K562 (cell line): ENCODE data around the gene ANXA2. TPM values are rescaled to one million over a fixed set of nuclear protein-coding genes. Genes with fewer than 3 reads are reported as not detected.

Experiments
- ATAC-seq: fragments of 200-7000 bp; cut with Tn5 transposase; 3 replicates; pipeline ENCODE4 v1.9.1; 2020; ENCODE audit warnings: moderate library complexity
- BruUV-seq: library from RNA; stranded (reverse); fragments of 400-500 nt; replicated peaks from 2 replicates; lab custom pipeline; 2021; lab: Mats Ljungman, UMichigan
- CTCF ChIA-PET: fragments of 300-600 bp; formaldehyde crosslinking; extraction: SDS; loops from one replicate; lab custom pipeline; 2021; ENCODE audit warnings: low intra/inter-chr PET ratio; lab: Yijun Ruan, JAX
- POLR2A ChIA-PET: fragments of 300-600, 350-650 bp; sonication (Branson Sonifier 250); formaldehyde crosslinking; extraction: SDS; loops from one replicate; lab custom pipeline; 2021; ENCODE audit warnings: antibody characterized with exemption, inconsistent platforms; lab: Yijun Ruan, JAX
- DNase-seq, 4 experiments: peaks; one replicate each; pipeline versions ENCODE4 v3.0.0 to v3.0.0-alpha.2; 2011 to 2018; ENCODE audit warnings: low spot score in 3 of 4, mixed read lengths in 3 of 4; ENCODE audit errors: extremely low read depth in 1 of 4
- FAIRE-seq: peaks from 2 replicates; lab custom pipeline; 2011; peaks lifted over from hg19 to GRCh38; lab: Jason Lieb, UNC
- H2AFZ ChIP-seq: 2 replicates; pipeline ENCODE4 v1.6.0; 2011; ENCODE audit warnings: low read depth, low read length, control low read depth, inconsistent platforms
- H3K27ac ChIP-seq: fragments of 200-600 bp; 3 replicates; pipeline ENCODE4 v1.8.0; 2011; ENCODE audit warnings: low read depth, mild to moderate bottlenecking, control low read depth, inconsistent platforms, low read length, moderate library complexity, mixed read lengths; ENCODE audit errors: extremely low read depth
- H3K27me3 ChIP-seq, 2 experiments: fragments of 300-600 bp in 1 of 2; 2 replicates in 1 of 2; 3 replicates in 1 of 2; pipeline versions ENCODE4 v1.6.0 to v1.8.0; 2011; ENCODE audit warnings: inconsistent platforms in 2 of 2, low read length in 2 of 2, mild to moderate bottlenecking in 1 of 2, mixed read lengths in 1 of 2, moderate library complexity in 1 of 2; ENCODE audit not compliant: control insufficient read depth in 2 of 2, insufficient read depth in 2 of 2
- H3K36me3 ChIP-seq: fragments of 300-600 bp; 3 replicates; pipeline ENCODE4 v1.8.0; 2011; ENCODE audit warnings: mild to moderate bottlenecking, low read length, inconsistent platforms; ENCODE audit not compliant: control insufficient read depth, insufficient read depth
- H3K4me1 ChIP-seq, 2 experiments: fragments of 200-600 bp in 1 of 2; replicated peaks in 1 of 2; 2 replicates in 1 of 2; 3 replicates in 1 of 2; pipeline versions ENCODE4 v1.5.1 to v1.8.0; 2011; ENCODE audit warnings: inconsistent platforms in 2 of 2, low read length in 2 of 2, mild to moderate bottlenecking in 1 of 2, mixed read lengths in 1 of 2, moderate library complexity in 1 of 2; ENCODE audit not compliant: control insufficient read depth in 2 of 2, insufficient read depth in 2 of 2
- H3K4me2 ChIP-seq: 2 replicates; pipeline ENCODE4 v1.6.1; 2011; ENCODE audit warnings: low read length, control low read depth, inconsistent platforms, mixed read lengths; ENCODE audit not compliant: insufficient read depth
- H3K4me3 ChIP-seq: fragments of 200-600 bp; sonication (generic), shearing (Covaris generic); 2 replicates; pipeline ENCODE4 v1.5.1; 2016; ENCODE audit warnings: control low read depth, inconsistent platforms
- H3K79me2 ChIP-seq: fragments of 200-600 bp; 3 replicates; pipeline ENCODE4 v1.8.0; 2011; ENCODE audit warnings: low read length, inconsistent platforms; ENCODE audit not compliant: control insufficient read depth, insufficient read depth
- H3K9ac ChIP-seq, 2 experiments: 2 replicates each; pipeline versions ENCODE4 v1.6.0 to v1.6.1; 2011; ENCODE audit warnings: low read depth in 2 of 2, low read length in 2 of 2, control low read depth in 1 of 2, inconsistent platforms in 1 of 2, mild to moderate bottlenecking in 1 of 2, mixed read lengths in 1 of 2; ENCODE audit not compliant: insufficient read depth in 1 of 2
- H3K9me1 ChIP-seq: one replicate; pipeline ENCODE4 v1.6.0; 2011; ENCODE audit warnings: inconsistent platforms, mild to moderate bottlenecking, low read length, moderate library complexity; ENCODE audit not compliant: control insufficient read depth, insufficient read depth
- H3K9me3 ChIP-seq: replicated peaks from 2 replicates; pipeline ENCODE4 v1.5.1; 2011; ENCODE audit warnings: low read depth, low read length, inconsistent platforms; ENCODE audit not compliant: control insufficient read depth, insufficient read depth
- H4K20me1 ChIP-seq: replicated peaks from 2 replicates; pipeline ENCODE4 v1.6.1; 2011; ENCODE audit warnings: low read length, inconsistent platforms, mixed read lengths; ENCODE audit not compliant: control insufficient read depth, insufficient read depth
- CSDE1 ChIP-seq, 2 experiments: fragments of 450-650 bp; IDR thresholded peaks; 2 replicates each; pipeline ENCODE4 v1.6.1; 2016; ENCODE audit warnings: mild to moderate bottlenecking in 1 of 2
- DMBX1 ChIP-seq: fragments of 250-450 bp; sonication (Bioruptor Pico); IDR thresholded peaks from 2 replicates; pipeline ENCODE4 v1.8.0; 2022; ENCODE audit warnings: inconsistent platforms, mild to moderate bottlenecking, moderate library complexity, borderline replicate concordance
- EGR1 ChIP-seq: fragments of 450-650 bp; conservative IDR thresholded peaks from 2 replicates; pipeline ENCODE4 v1.6.1; 2017; ENCODE audit warnings: mild to moderate bottlenecking
- NFE2L1 ChIP-seq: fragments of 450-650 bp; IDR thresholded peaks from 2 replicates; pipeline ENCODE4 v1.6.1; 2016; ENCODE audit warnings: missing genetic modification characterization, low read depth, mild to moderate bottlenecking, missing compliant biosample characterization, moderate library complexity, borderline replicate concordance
- TBL1XR1 ChIP-seq, 2 experiments: IDR thresholded peaks; 2 replicates each; pipeline ENCODE4 v1.6.1; 2012; ENCODE audit warnings: improper control_type of control experiment in 2 of 2, low read length in 2 of 2, mild to moderate bottlenecking in 1 of 2
- TRIM24 ChIP-seq, 2 experiments: fragments of 450-650 bp; IDR thresholded peaks; 2 replicates each; pipeline ENCODE4 v1.6.1; 2016
- ZBTB17 ChIP-seq: fragments of 450-650 bp; formaldehyde crosslinking; IDR thresholded peaks from 2 replicates; pipeline ENCODE4 v1.4.0; 2020; ENCODE audit warnings: mild to moderate bottlenecking
- ZNF23 ChIP-seq: fragments of 250-450 bp; sonication (Bioruptor Pico); IDR thresholded peaks from 2 replicates; pipeline ENCODE4 v1.4.0; 2020; ENCODE audit warnings: mild to moderate bottlenecking
- ZNF695 ChIP-seq: fragments of 450-650 bp; formaldehyde crosslinking; IDR thresholded peaks from 2 replicates; pipeline ENCODE4 v1.4.0; 2020; ENCODE audit warnings: mild to moderate bottlenecking, moderate library complexity
- WGBS: fragments of 100-300 bp; shearing (Covaris generic); methylation state at CpG from one replicate; pipeline ENCODE4 v1.1.6; 2016; ENCODE audit warnings: low coverage, mixed read lengths; ENCODE audit not compliant: insufficient coverage; ENCODE audit errors: missing lambda C conversion rate; 5-methylcytosine and 5-hydroxymethylcytosine counted together
- in situ Hi-C: fragments of 300-500 bp; cut with MboI; formaldehyde crosslinking; loops from 4 replicates; pipeline ENCODE4 v1.15.0; 2018; ENCODE audit warnings: inconsistent platforms, mixed read lengths
- intact Hi-C: fragments of 100-400 bp; cut with micrococcal nuclease; formaldehyde crosslinking; loops from 2 replicates; pipeline ENCODE4 v1.14.2; 2022
- polyA plus RNA-seq, 8 experiments: library from polyadenylated mRNA; depleted of rRNA in 4 of 8; stranded (reverse) in 5 of 8; unstranded in 3 of 8; fragments of >200 nt; fragmentation: Nextera tagmentation in 2 of 8; fragmentation: Illumina TruSeq in 1 of 8; extraction: Ambion mirVana in 2 of 8; extraction: Trizol in 1 of 8; gene quantifications; 2 replicates each; pipeline versions ENCODE4 v1.2.1 to v1.2.3, GENCODE V29; 2011 to 2014; ENCODE audit warnings: inconsistent platforms in 1 of 8, missing spikeins in 1 of 8
- total RNA-seq, 7 experiments: library from RNA; depleted of rRNA in 6 of 7; stranded (reverse); fragments of >200 nt in 6 of 7; fragmentation: Illumina TruSeq in 2 of 7; extraction: Trizol in 2 of 7; gene quantifications; 2 replicates each; pipeline versions ENCODE4 v1.2.1 to v1.2.3, GENCODE V29; 2011 to 2021; ENCODE audit warnings: low replicate concordance in 1 of 7
- TF ChIP-seq, protein P1 (sequence below): fragments of 250-450 bp; sonication (Bioruptor Pico); IDR thresholded peaks from 2 replicates; pipeline ENCODE4 v1.5.0; 2021; ENCODE audit warnings: mild to moderate bottlenecking, moderate library complexity
- TF ChIP-seq, protein P2 (sequence below): fragments of 450-650 bp; formaldehyde crosslinking; IDR thresholded peaks from 2 replicates; pipeline ENCODE4 v1.4.0; 2020; ENCODE audit warnings: mild to moderate bottlenecking, mixed read lengths

ANXA2 gene
- total and polyA plus RNA-seq, 9 of the 15 experiments (the other 6 are each of a cell fraction or from before 2014, with no cell fraction given): 301 to 1,102 (median 452) TPM

DNA sequence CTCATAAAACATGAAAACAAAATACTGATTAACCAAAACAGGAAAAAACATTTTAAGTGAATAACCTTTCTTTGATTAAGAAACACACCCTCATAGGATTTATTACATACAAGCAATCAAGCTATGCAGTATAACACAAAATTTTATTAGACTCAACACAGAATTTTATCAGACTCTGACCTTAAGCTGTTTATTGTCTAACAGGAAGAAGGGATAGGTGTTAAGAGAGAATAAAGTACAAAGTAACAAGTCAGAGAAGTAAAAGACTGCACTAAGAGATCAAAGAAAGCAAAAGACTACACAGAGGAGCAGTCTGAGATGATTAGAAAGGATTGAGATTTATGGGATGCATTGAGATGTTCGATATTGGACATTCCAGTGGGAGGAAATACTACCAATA lies 43.5 kb upstream of the ANXA2 start:
- H3K9ac ChIP-seq: no peak overlapping the region
- H3K9me3 ChIP-seq: no peaks in the 10 kb centered on the region
- no peaks in the 10 kb centered on the region for H3K27me3 ChIP-seq
- ChIA-PET POLR2A (interaction anchor here (1.5 to 3.1 kb wide), 2 partner anchors 10 to 18 kb away, joined by 5 to 11 read pairs; no protein-coding TSS in a partner anchor), CTCF (no interaction called here)
- no peaks in the 10 kb centered on the region for H3K9me1 ChIP-seq
- in situ Hi-C loops: no loop called here
- FAIRE-seq: no peak
- WGBS: 85% methylated on average over 1 of the region's 1 CpG
- no peak overlapping the region for H3K27ac ChIP-seq
- no peaks in the 10 kb centered on the region for H3K79me2 ChIP-seq
- ATAC-seq: no peak
- H3K36me3 ChIP-seq: peaks cover 33% of the 10 kb centered on the region; the same call in 2 of the 3 replicates
- no peaks in the 10 kb centered on the region for H3K4me1 ChIP-seq
- intact Hi-C loops: no loop called here
- no peak for DNase-seq
- H2AFZ ChIP-seq: no peak overlapping the region
- no peak overlapping the region for H3K4me3 ChIP-seq
- no peak for TF ChIP-seq DMBX1 (CRISPR knock-in tag)
- no peak for TF ChIP-seq EGR1
- no peak for TF ChIP-seq ZBTB17 (CRISPR knock-in tag)
- no peak for TF ChIP-seq TRIM24 (IDR thresholded peaks at IDR 0.05)
- TF ChIP-seq, protein P1, sequence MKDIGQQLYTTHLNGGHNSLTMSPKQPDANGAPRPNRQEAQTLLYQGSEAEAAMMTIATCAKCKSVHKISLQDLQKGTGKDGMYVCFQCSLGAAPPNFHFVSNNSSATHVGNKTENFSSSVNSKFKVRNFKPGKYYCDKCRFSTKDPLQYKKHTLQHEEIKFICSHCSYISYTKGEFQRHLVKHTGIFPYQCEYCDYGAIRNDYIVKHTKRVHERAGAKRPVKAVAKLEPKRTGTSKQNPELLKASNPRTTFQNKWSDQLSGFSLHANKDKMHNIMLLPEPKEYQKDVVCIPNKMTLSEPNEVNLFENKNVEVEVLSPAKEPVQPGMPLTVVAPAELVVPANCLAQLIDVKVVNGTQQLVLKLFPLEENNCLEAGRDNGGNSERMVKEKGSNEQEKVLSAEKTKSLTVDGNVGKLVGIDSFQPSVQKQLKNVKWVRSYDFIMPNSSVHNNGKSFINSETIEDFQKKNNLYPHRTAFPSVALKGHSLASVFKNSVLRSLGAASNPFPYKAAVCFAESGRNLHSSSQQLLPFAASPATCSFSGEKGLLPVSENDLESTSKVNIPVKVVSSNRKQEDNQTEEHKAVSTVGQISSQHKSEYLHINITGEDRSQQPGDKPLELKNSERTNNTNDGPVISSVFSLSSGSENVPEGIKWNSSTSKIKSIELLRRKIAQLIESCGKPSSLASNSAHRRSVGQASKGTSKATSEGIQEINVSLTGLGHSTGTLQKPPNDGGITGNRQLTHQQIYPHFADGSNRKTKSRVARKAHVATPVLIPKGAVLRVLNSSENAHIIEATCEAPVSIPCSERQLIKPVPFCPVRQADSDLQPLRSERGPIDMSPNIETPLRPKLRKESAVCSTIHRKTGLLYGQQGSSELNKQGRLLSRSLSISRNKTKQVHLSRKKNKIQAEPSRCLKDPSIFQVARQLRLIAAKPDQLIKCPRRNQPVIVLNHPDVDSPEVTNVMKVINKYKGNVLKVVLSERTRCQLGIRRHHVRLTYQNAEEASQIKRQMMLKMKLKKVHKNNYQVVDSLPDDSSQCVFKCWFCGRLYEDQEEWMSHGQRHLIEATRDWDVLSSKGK (CRISPR knock-in tag): no peak
- no peak for TF ChIP-seq CSDE1 (IDR thresholded peaks at IDR 0.05)
- TF ChIP-seq, protein P2, sequence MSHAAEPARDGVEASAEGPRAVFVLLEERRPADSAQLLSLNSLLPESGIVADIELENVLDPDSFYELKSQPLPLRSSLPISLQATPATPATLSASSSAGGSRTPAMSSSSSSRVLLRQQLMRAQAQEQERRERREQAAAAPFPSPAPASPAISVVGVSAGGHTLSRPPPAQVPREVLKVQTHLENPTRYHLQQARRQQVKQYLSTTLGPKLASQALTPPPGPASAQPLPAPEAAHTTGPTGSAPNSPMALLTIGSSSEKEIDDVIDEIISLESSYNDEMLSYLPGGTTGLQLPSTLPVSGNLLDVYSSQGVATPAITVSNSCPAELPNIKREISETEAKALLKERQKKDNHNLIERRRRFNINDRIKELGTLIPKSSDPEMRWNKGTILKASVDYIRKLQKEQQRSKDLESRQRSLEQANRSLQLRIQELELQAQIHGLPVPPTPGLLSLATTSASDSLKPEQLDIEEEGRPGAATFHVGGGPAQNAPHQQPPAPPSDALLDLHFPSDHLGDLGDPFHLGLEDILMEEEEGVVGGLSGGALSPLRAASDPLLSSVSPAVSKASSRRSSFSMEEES (CRISPR knock-in tag): no peak
- no peak for TF ChIP-seq NFE2L1 (tag)
- TF ChIP-seq TBL1XR1 (IDR thresholded peaks at IDR 0.05; ENCODE audit: low read length in 2 of 2): no peak
- TF ChIP-seq ZNF695 (CRISPR knock-in tag): no peak
- no peak for TF ChIP-seq ZNF23 (CRISPR knock-in tag)
- TF ChIP-seq, all 486 proteins: peak for 0
- no peak overlapping the region for H3K4me2 ChIP-seq
- H4K20me1 ChIP-seq: no peaks in the 10 kb centered on the region
- BruUV-seq: no TSS peak
